Ectodermal cell (in vitro differentiated cells): ENCODE results near the gene PCIF1.

ENCODE experiments used
- H3K27ac ChIP-seq: 2 replicates; pipeline ENCODE4 v1.7.0; 2013; ENCODE audit warnings: mild to moderate bottlenecking, low read depth, low read length; ENCODE audit not compliant: insufficient read depth, poor library complexity, severe bottlenecking
- H3K27me3 ChIP-seq: 2 replicates; pipeline ENCODE4 v1.7.0; 2013; ENCODE audit warnings: mild to moderate bottlenecking, low read length; ENCODE audit not compliant: insufficient read depth, control insufficient read depth, poor library complexity, severe bottlenecking
- H3K36me3 ChIP-seq: one replicate; pipeline ENCODE4 v1.7.0; 2013; ENCODE audit warnings: low read length; ENCODE audit not compliant: control insufficient read depth, insufficient read depth
- H3K4me1 ChIP-seq: one replicate; pipeline ENCODE4 v1.7.0; 2013; ENCODE audit warnings: low read length; ENCODE audit not compliant: control insufficient read depth, insufficient read depth
- H3K4me3 ChIP-seq: 2 replicates; pipeline ENCODE4 v1.7.0; 2013; ENCODE audit warnings: low read depth, low read length, control low read depth; ENCODE audit not compliant: insufficient read depth
- H3K9me3 ChIP-seq: 2 replicates; pipeline ENCODE4 v1.7.0; 2013; ENCODE audit warnings: mild to moderate bottlenecking, low read length, moderate library complexity; ENCODE audit not compliant: control insufficient read depth
- WGBS, 2 experiments: methylation state at CpG; one replicate each; pipeline ENCODE4 v1.1.7; 2013; ENCODE audit warnings: missing lambda C conversion rate in 2 of 2; 5-methylcytosine and 5-hydroxymethylcytosine counted together

Gene PCIF1

GRCh38 chr20:45969712-45970634, 35.5 kb downstream of the PCIF1 start:
- Histone ChIP-seq H3K4me3 (no peak overlapping the region), H3K4me1 (no peaks in the 10 kb centered on the region), H3K27me3 (no peaks in the 10 kb centered on the region), H3K36me3 (peaks cover 12% of the 10 kb centered on the region), H3K9me3 (no peaks in the 10 kb centered on the region), H3K27ac (no peak overlapping the region)
- 74 to 75% methylated on average over 6 of the region's 6 CpGs for WGBS, 2 experiments

- 69 to 70% methylated on average over 34 of the region's 34 CpGs for WGBS, 2 experiments
Observed at GRCh38 chr20:45970646-45971424, 36.4 kb downstream of the PCIF1 start.

GRCh38 chr20:45971425-45971674, 36.9 kb downstream of the PCIF1 start:
- Histone ChIP-seq H3K27ac (peak overlapping the region; percentile 100), H3K27me3 (no peaks in the 10 kb centered on the region), H3K4me1 (no peaks in the 10 kb centered on the region), H3K9me3 (no peaks in the 10 kb centered on the region), H3K36me3 (peaks cover 7% of the 10 kb centered on the region), H3K4me3 (peak overlapping the region; percentile 93)
- WGBS, 2 experiments, result 25% methylated on average over 14 of the region's 14 CpGs

More at GRCh38 chr20:45970646-45971424, 36.4 kb downstream of the PCIF1 start:
- Histone ChIP-seq H3K27me3 (no peaks in the 10 kb centered on the region), H3K4me3 (peak overlapping the region; percentile 93), H3K4me1 (no peaks in the 10 kb centered on the region), H3K36me3 (peaks cover 7% of the 10 kb centered on the region), H3K9me3 (no peaks in the 10 kb centered on the region), H3K27ac (no peak overlapping the region)

- no peaks in the 10 kb centered on the region for H3K27me3 ChIP-seq
- H3K27ac ChIP-seq, result peak within 1 kb of the TSS; percentile 100
- no peaks in the 10 kb centered on the region for H3K9me3 ChIP-seq
- H3K36me3 ChIP-seq, result peaks cover 6% of the 10 kb centered on the region
- H3K4me3 ChIP-seq, result peak within 1 kb of the TSS; percentile 93
- 0% methylated on average over 72 of the region's 72 CpGs for WGBS, 2 experiments
- no peaks in the 10 kb centered on the region for H3K4me1 ChIP-seq
Observed at GRCh38 chr20:45971675-45972499, 37.4 kb downstream of the PCIF1 start, which contains the start of gene ZNF335. TSS of gene ZNF335 (minus strand) at chr20:45972203. CDS start at chr20:45971410, 793 bp downstream.

GRCh38 chr20:45972500-45973183, 38.2 kb downstream of the PCIF1 start:
- Histone ChIP-seq H3K27me3 (no peaks in the 10 kb centered on the region), H3K27ac (peak overlapping the region; percentile 100), H3K36me3 (no peaks in the 10 kb centered on the region), H3K4me1 (no peaks in the 10 kb centered on the region), H3K4me3 (peak overlapping the region; percentile 93), H3K9me3 (no peaks in the 10 kb centered on the region)
- WGBS, 2 experiments, result 43 to 46% methylated on average over 27 to 29 of the region's 29 CpGs

- H3K4me1 ChIP-seq, result no peaks in the 10 kb centered on the region
- no peaks in the 10 kb centered on the region for H3K27me3 ChIP-seq
- H3K4me3 ChIP-seq, result no peak overlapping the region
- WGBS, 2 experiments, result 86 to 94% methylated on average over 5 to 7 of the region's 7 CpGs
- no peak overlapping the region for H3K27ac ChIP-seq
- H3K36me3 ChIP-seq, result no peaks in the 10 kb centered on the region
- no peaks in the 10 kb centered on the region for H3K9me3 ChIP-seq
Observed at GRCh38 chr20:45974896-45975565, 40.5 kb downstream of the PCIF1 start.

GRCh38 chr20:45975686-45976085, 41.2 kb downstream of the PCIF1 start:
- no peaks in the 10 kb centered on the region for H3K27me3 ChIP-seq
- H3K4me1 ChIP-seq, result no peaks in the 10 kb centered on the region
- H3K36me3 ChIP-seq, result no peaks in the 10 kb centered on the region
- H3K4me3 ChIP-seq, result no peak overlapping the region
- no peak overlapping the region for H3K27ac ChIP-seq
- 92 to 93% methylated on average over 11 of the region's 11 CpGs for WGBS, 2 experiments
- no peaks in the 10 kb centered on the region for H3K9me3 ChIP-seq

- no peak overlapping the region for H3K27ac ChIP-seq
- WGBS, 2 experiments, result 90 to 93% methylated on average over 6 of the region's 6 CpGs
- H3K4me1 ChIP-seq, result no peaks in the 10 kb centered on the region
- H3K36me3 ChIP-seq, result no peaks in the 10 kb centered on the region
- no peak overlapping the region for H3K4me3 ChIP-seq
- no peaks in the 10 kb centered on the region for H3K27me3 ChIP-seq
- H3K9me3 ChIP-seq, result no peaks in the 10 kb centered on the region
Observed at GRCh38 chr20:45976086-45976485, 41.6 kb downstream of the PCIF1 start.

GRCh38 chr20:45981261-45981660, 46.8 kb downstream of the PCIF1 start:
- H3K27me3 ChIP-seq, result no peaks in the 10 kb centered on the region
- H3K27ac ChIP-seq, result no peak overlapping the region
- 94 to 97% methylated on average over 6 of the region's 6 CpGs for WGBS, 2 experiments
- H3K4me1 ChIP-seq, result no peaks in the 10 kb centered on the region
- H3K9me3 ChIP-seq, result no peaks in the 10 kb centered on the region
- no peaks in the 10 kb centered on the region for H3K36me3 ChIP-seq
- no peak overlapping the region for H3K4me3 ChIP-seq
